Ovary (tissue), 9 donors: ENCODE data around the gene SMARCA4. TPM values are rescaled to one million over a fixed set of nuclear protein-coding genes. Genes with fewer than 3 reads are reported as not detected.

Experiments used
- DNase-seq, 5 donors: peaks; one replicate each; pipeline ENCODE4 v3.0.0-alpha.2; 2019 to 2020
- H3K27ac ChIP-seq, 2 donors: fragments of 200-600 bp; one replicate each; pipeline versions ENCODE4 v1.5.1 to v1.8.0; 2019 to 2022
- H3K27me3 ChIP-seq: fragments of 200-600 bp; one replicate; pipeline ENCODE4 v1.8.0; 2022
- H3K36me3 ChIP-seq: fragments of 200-600 bp; sonication (generic); one replicate; pipeline ENCODE4 v1.5.1; 2019
- H3K4me1 ChIP-seq: one replicate; pipeline ENCODE4 v1.8.1; 2013; ENCODE audit warnings: mild to moderate bottlenecking, moderate library complexity; ENCODE audit not compliant: insufficient read depth
- H3K4me3 ChIP-seq: fragments of 200-600 bp; sonication (generic); one replicate; pipeline ENCODE4 v1.5.1; 2017
- H3K9me3 ChIP-seq, 2 donors: fragments of 200-600 bp in 1 of 2; sonication (generic) in 1 of 2; one replicate each; pipeline versions ENCODE4 v1.5.1 to v1.8.1; 2013 to 2019; ENCODE audit warnings: mild to moderate bottlenecking in 1 of 2, moderate library complexity in 1 of 2
- EP300 ChIP-seq: sonication (generic); formaldehyde crosslinking; IDR thresholded peaks from one replicate; pipeline ENCODE4 v1.6.1; 2017; ENCODE audit warnings: antibody characterized with exemption
- POLR2A ChIP-seq: fragments of 450-650 bp; IDR thresholded peaks from one replicate; pipeline ENCODE4 v1.6.1; 2017; ENCODE audit warnings: antibody characterized with exemption, mild to moderate bottlenecking, moderate library complexity
- WGBS, 3 donors: extraction: QIAGEN DNeasy Blood & Tissue Kit in 1 of 3; methylation state at CpG; one replicate each; pipeline versions ENCODE4 v1.1.5 to v1.1.7; 2013 to 2017; 5-methylcytosine and 5-hydroxymethylcytosine counted together
- intact Hi-C, 4 donors: fragments of 100-400 bp; cut with DNase I; formaldehyde crosslinking; loops; one replicate each; pipeline versions ENCODE4 v1.11.0 to v1.15.1; 2022 to 2023
- polyA plus RNA-seq, 2 donors: library from polyadenylated mRNA; stranded (reverse); fragments of 200-250 nt in 1 of 2; fragments of 350-450 nt in 1 of 2; fragmentation: Illumina TruSeq in 1 of 2; extraction: RNeasy Lipid Tissue Mini Kit (QIAGEN cat#74804) in 1 of 2; gene quantifications; one replicate each; pipeline ENCODE4 v1.2.3, GENCODE V29; 2013 to 2014
- total RNA-seq, 7 donors: library from RNA; depleted of rRNA in 2 of 7; stranded (reverse); fragments of >200 nt in 2 of 7; fragmentation: NEBNext Ultra II Directional in 3 of 7; extraction: Animal tissue kit (Norgen Biotek cat#: 25700) in 3 of 7; gene quantifications; one replicate each; pipeline versions ENCODE4 v1.1.0 to v1.2.4, GENCODE V29; 2016 to 2023
- TF ChIP-seq, protein P1 (sequence below), 3 donors: fragments of 450-650 bp in 2 of 3; fragments of 200-600 bp in 1 of 3; IDR thresholded peaks; one replicate each; pipeline versions ENCODE4 v1.5.1 to v1.8.0; 2016 to 2022; ENCODE audit warnings: antibody characterized with exemption in 3 of 3, mild to moderate bottlenecking in 1 of 3
- donor health status: DM: no; HTN: no; CAD: no; lungs with moderate emphysema.
- donor health status: DM: no; HTN: no; CAD: no.
- donor health status: Bipolar disorder and iron deficiency.
- donor health status: DM: yes; HTN: yes; CAD: no.
- donor health status: DM: no; HTN: no; CAD: no.
- donor health status: DM: yes; HTN: yes; CAD: no.

SMARCA4 gene
- total and polyA plus RNA-seq, 9 donors = 32.1 to 96.7 (median 68.3) TPM

DNA sequence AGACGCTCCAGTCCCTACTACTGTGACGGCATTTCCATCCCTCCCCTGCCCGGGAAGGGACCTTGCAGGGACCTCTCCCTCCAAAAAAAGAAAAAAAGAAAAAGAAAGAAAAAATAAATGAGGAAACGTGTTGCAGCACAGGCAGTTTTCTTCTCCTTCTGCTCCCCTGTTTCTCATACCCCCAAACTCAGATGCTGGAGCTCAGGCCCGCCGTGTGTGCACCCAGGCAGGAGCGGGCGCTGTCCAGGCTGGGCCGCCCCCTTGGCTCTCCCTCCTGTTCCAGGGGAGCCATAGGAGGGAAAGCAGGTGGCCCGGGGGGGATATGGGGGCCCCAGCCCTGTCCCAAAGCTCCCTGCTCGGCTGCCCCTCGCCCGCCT, 38.2 kb upstream of the SMARCA4 start:
- intact Hi-C loops = loop anchor here in 1 of 4 donors (10.0 kb wide), 1 partner anchor 48 kb away; the partner anchor contains the start of gene CARM1
- H3K4me3 ChIP-seq = no peak overlapping the region
- no peaks in the 10 kb centered on the region for H3K9me3 ChIP-seq
- H3K36me3 ChIP-seq = no peaks in the 10 kb centered on the region
- H3K27me3 ChIP-seq = no peaks in the 10 kb centered on the region
- 80 to 82% (median 81%) methylated on average over 13 of the region's 13 CpGs for WGBS, 3 donors
- TF ChIP-seq POLR2A (no peak), EP300 (no peak)
- TF ChIP-seq, protein P1, sequence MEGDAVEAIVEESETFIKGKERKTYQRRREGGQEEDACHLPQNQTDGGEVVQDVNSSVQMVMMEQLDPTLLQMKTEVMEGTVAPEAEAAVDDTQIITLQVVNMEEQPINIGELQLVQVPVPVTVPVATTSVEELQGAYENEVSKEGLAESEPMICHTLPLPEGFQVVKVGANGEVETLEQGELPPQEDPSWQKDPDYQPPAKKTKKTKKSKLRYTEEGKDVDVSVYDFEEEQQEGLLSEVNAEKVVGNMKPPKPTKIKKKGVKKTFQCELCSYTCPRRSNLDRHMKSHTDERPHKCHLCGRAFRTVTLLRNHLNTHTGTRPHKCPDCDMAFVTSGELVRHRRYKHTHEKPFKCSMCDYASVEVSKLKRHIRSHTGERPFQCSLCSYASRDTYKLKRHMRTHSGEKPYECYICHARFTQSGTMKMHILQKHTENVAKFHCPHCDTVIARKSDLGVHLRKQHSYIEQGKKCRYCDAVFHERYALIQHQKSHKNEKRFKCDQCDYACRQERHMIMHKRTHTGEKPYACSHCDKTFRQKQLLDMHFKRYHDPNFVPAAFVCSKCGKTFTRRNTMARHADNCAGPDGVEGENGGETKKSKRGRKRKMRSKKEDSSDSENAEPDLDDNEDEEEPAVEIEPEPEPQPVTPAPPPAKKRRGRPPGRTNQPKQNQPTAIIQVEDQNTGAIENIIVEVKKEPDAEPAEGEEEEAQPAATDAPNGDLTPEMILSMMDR (IDR thresholded peaks at IDR 0.05) = no peak
- no peak overlapping the region for H3K27ac ChIP-seq
- no peak for DNase-seq
- peaks cover 5% of the 10 kb centered on the region for H3K4me1 ChIP-seq

DNA sequence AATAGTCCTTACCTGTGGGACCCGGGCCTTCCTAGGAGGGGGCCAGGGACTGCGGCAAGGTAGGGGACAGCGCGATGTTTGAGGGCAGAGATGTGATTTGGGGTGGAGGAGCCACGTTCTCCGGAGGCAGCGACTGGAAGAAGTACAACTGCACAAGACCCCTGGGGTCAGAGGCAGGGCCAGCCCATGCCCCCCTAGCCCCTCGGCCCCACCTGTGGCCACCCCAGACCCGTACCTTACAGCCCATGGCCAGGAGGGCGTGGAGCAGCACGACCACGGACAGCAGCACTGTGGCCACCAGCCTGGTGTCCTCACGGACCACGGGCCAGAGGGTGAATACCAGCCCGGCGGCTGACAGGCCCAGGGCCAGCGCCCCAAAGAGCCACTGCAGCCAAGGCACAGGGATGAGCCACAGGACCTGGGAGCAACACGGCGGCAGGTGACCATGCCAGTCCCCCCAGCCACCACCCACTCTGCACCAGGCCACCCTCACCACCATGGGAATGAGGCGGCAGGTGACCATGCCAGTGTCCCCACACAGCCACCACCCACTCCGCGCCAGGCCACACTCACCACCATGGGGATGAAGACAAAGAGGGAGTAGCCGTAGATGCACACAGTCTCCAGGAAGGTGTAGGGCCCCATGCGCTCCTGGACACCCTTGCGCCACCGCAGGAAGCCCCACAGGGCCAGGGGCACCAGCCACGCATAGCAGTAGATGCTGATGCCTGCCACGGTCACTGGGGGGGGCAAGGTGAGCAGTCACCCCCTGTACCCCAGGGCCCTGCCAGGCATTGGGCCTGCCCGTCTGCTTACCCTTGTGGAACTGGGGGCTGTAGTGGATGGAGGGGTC, 37.3 kb upstream of the SMARCA4 start:
- H3K27me3 ChIP-seq = no peaks in the 10 kb centered on the region
- H3K4me3 ChIP-seq = no peak overlapping the region
- intact Hi-C loops = loop anchor here in 1 of 4 donors (10.0 kb wide), 1 partner anchor 49 kb away; the partner anchor contains the start of gene CARM1
- no peak for DNase-seq
- H3K36me3 ChIP-seq = no peaks in the 10 kb centered on the region
- peaks cover 9% of the 10 kb centered on the region for H3K4me1 ChIP-seq
- TF ChIP-seq POLR2A (no peak), EP300 (no peak)
- TF ChIP-seq, protein P1 (IDR thresholded peaks at IDR 0.05) = no peak
- WGBS, 3 donors = 78 to 88% (median 84%) methylated on average over 21 to 29 of the region's 29 CpGs
- no peak overlapping the region for H3K27ac ChIP-seq
- no peaks in the 10 kb centered on the region for H3K9me3 ChIP-seq

DNA sequence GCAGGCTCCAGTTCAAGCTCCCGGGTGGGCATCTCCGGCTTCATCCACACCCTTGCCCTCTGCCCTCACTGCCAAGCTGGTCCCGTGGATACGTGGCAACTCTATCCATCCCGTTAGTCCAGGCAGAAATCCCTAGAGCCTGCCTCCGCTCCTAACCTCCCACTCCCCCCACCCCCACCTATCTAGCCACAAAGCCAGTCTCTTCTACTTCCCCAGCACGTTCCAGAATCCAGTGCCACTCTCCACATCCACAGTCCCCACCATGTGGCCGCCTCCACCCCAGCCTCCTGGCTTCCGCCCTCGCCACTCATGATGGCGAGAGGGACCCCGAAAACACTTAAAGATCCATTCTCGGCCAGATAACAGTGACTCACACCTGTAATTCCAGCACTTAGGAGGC, 36.2 kb upstream of the SMARCA4 start:
- TF ChIP-seq, protein P1 (IDR thresholded peaks at IDR 0.05) = no peak
- TF ChIP-seq EP300 = no peak
- no peak for TF ChIP-seq POLR2A
- no peaks in the 10 kb centered on the region for H3K27me3 ChIP-seq
- H3K4me1 ChIP-seq = peaks cover 12% of the 10 kb centered on the region
- intact Hi-C loops = loop anchor here in 1 of 4 donors (10.0 kb wide), 1 partner anchor 50 kb away; the partner anchor contains the start of gene CARM1
- WGBS, 3 donors = 78 to 79% (median 79%) methylated on average over 13 of the region's 13 CpGs
- no peaks in the 10 kb centered on the region for H3K36me3 ChIP-seq
- no peak overlapping the region for H3K4me3 ChIP-seq
- no peak overlapping the region for H3K27ac ChIP-seq
- DNase-seq = no peak
- H3K9me3 ChIP-seq = no peaks in the 10 kb centered on the region

DNA sequence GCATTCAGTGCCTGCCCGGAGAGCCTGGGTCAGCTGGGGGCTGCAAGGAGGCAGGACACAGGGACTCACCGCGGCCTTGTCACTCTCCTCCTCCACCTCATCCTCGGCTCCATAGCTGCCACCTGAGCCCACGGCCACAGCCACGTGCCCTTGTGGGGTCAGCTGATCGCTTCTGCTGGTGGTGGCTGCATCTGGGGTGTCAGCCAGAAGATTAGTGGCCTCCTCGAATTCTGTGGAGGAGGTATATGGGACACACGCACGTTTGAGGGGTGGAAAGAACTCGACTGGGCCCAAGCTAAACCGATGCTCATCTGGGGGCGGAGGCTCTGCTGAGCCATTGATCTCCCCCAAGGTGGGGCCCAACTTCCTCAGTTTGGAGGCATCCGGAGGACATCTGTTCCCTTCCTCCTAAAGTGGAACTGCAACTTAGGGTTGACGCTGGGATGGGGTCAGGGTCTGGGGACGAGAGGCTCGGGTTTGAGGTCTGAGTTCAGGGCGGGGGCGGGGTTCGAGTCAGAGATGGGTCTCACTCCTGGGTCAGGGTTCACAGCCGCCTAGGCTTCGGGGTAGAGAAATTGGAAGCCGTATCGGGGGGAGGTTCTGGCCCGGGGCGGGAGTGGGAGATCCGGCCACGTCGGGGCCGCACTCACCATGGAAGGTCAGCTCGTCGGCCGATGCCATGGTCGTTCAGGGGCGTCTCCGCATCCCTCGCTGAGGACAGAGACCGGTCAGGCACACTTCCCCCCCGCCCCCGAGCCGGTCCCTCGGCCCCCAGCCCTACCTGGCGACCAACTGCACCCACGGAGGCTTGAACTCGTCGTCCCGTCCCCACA, 32.9 kb upstream of the SMARCA4 start:
- no peak for DNase-seq
- 4 to 6% (median 5%) methylated on average over 34 to 47 of the region's 47 CpGs for WGBS, 3 donors
- Histone ChIP-seq H3K4me1 (peaks cover 15% of the 10 kb centered on the region), H3K27ac (peak overlapping the region; percentile 69 to 70), H3K4me3 (peak overlapping the region; percentile 93), H3K27me3 (no peaks in the 10 kb centered on the region), H3K36me3 (no peaks in the 10 kb centered on the region), H3K9me3 (no peaks in the 10 kb centered on the region)
- TF ChIP-seq EP300 (no peak), POLR2A (no peak)
- TF ChIP-seq, protein P1 (IDR thresholded peaks at IDR 0.05) = no peak
- intact Hi-C loops = loop anchor here in 2 of 4 donors (5.0 to 10.0 kb wide), 2 partner anchors 53 to 56 kb away; partner anchors contain the start of gene CARM1 (in 2 of the 2)
